Naive thymus-derived CD4-positive, alpha-beta T cell (primary cell): Measurements from ENCODE around the gene FOSL1. TPM values are rescaled to one million over a fixed set of nuclear protein-coding genes. Genes with fewer than 3 reads are reported as not detected.

Experiments
- ATAC-seq: fragments of 150-1000 bp; cut with Tn5 transposase; 2 replicates; pipeline ENCODE4 v1.10.0; 2021; ENCODE audit warnings: mild to moderate bottlenecking, moderate library complexity
- CTCF ChIA-PET: fragments of 350-600 bp; sonication (Branson Sonifier 250); formaldehyde crosslinking; loops from one replicate; lab custom pipeline; 2021; ENCODE audit warnings: antibody characterized with exemption; lab: Charles Lee
- POLR2A ChIA-PET: fragments of 350-600 bp; sonication (Branson Sonifier 250); formaldehyde crosslinking; loops from one replicate; lab custom pipeline; 2021; ENCODE audit warnings: antibody characterized with exemption, inconsistent platforms; lab: Charles Lee
- DNase-seq, 9 donors: peaks; one replicate each; pipeline versions ENCODE4 v3.0.0 to v3.0.0-alpha.2; 2020 to 2022; ENCODE audit warnings: mixed read lengths in 1 of 9
- H3K27ac ChIP-seq: one replicate; pipeline ENCODE4 v1.7.0; 2013; ENCODE audit warnings: mild to moderate bottlenecking, low read depth, low read length, moderate library complexity
- H3K27me3 ChIP-seq, 2 donors: one replicate each; pipeline ENCODE4 v1.7.0; 2013; ENCODE audit warnings: low read length in 2 of 2, mild to moderate bottlenecking in 2 of 2, moderate library complexity in 2 of 2; ENCODE audit not compliant: control insufficient read depth in 2 of 2, insufficient read depth in 2 of 2
- H3K36me3 ChIP-seq, 3 experiments: 1 replicate in 2 of 3; 2 replicates in 1 of 3; pipeline ENCODE4 v1.7.0; 2013; ENCODE audit warnings: low read length in 3 of 3, mild to moderate bottlenecking in 3 of 3, moderate library complexity in 1 of 3; ENCODE audit not compliant: insufficient read depth in 3 of 3, control insufficient read depth in 2 of 3
- H3K4me1 ChIP-seq, 2 donors: one replicate each; pipeline ENCODE4 v1.7.0; 2013; ENCODE audit warnings: low read length in 2 of 2, mild to moderate bottlenecking in 2 of 2, moderate library complexity in 1 of 2; ENCODE audit not compliant: control insufficient read depth in 2 of 2, insufficient read depth in 2 of 2
- H3K4me3 ChIP-seq: 2 replicates; pipeline ENCODE4 v1.7.0; 2013; ENCODE audit warnings: mild to moderate bottlenecking, low read length
- H3K9me3 ChIP-seq, 3 experiments: 1 replicate in 2 of 3; 2 replicates in 1 of 3; pipeline ENCODE4 v1.7.0; 2013; ENCODE audit warnings: low read length in 3 of 3; ENCODE audit not compliant: control insufficient read depth in 2 of 3
- H3K27ac Mint-ChIP-seq, 9 donors: one replicate each; pipeline ENCODE4 v1.8.0; 2020 to 2022; ENCODE audit warnings: mixed read lengths in 9 of 9, mild to moderate bottlenecking in 8 of 9, moderate library complexity in 5 of 9, inconsistent platforms in 2 of 9
- H3K27me3 Mint-ChIP-seq, 5 donors: one replicate each; pipeline ENCODE4 v1.8.0; 2021 to 2022; ENCODE audit warnings: mixed read lengths in 5 of 5, mild to moderate bottlenecking in 1 of 5
- H3K36me3 Mint-ChIP-seq, 5 donors: one replicate each; pipeline ENCODE4 v1.8.0; 2020 to 2022; ENCODE audit warnings: mixed read lengths in 5 of 5, mild to moderate bottlenecking in 3 of 5, inconsistent platforms in 1 of 5
- H3K4me1 Mint-ChIP-seq, 7 donors: one replicate each; pipeline ENCODE4 v1.8.0; 2020 to 2022; ENCODE audit warnings: mixed read lengths in 7 of 7, mild to moderate bottlenecking in 3 of 7, inconsistent platforms in 1 of 7
- H3K4me3 Mint-ChIP-seq, 10 donors: one replicate each; pipeline ENCODE4 v1.8.0; 2020 to 2022; ENCODE audit warnings: mild to moderate bottlenecking in 10 of 10, mixed read lengths in 10 of 10, moderate library complexity in 6 of 10, inconsistent platforms in 2 of 10
- H3K9me3 Mint-ChIP-seq, 11 donors: one replicate each; pipeline ENCODE4 v1.8.0; 2020 to 2022; ENCODE audit warnings: mixed read lengths in 11 of 11, mild to moderate bottlenecking in 4 of 11, inconsistent platforms in 1 of 11, moderate library complexity in 1 of 11
- intact Hi-C, 2 donors: fragments of 100-400 bp; cut with micrococcal nuclease; formaldehyde crosslinking; loops; one replicate each; pipeline ENCODE4 v1.15.1; 2023
- polyA plus RNA-seq, 2 donors: library from polyadenylated mRNA; unstranded; fragments of 300-500 nt; fragmentation: Illumina TruSeq; gene quantifications; one replicate each; pipeline ENCODE4 v1.2.3, GENCODE V29; 2021
- total RNA-seq, 6 experiments: library from RNA in 5 of 6; stranded (reverse) in 5 of 6; gene quantifications; 1 replicate in 5 of 6; 2 replicates in 1 of 6; pipeline ENCODE4 v1.2.3 and lab custom pipeline; 2021 to 2026

FOSL1 gene
- total and polyA plus RNA-seq, 7 experiments from 2014 or later = 2.8 to 25.7 (median 4.0) TPM; not detected in 4

- peaks cover 37 to 45% of the 10 kb centered on the region in 2 donors for H3K4me1 ChIP-seq
- ATAC-seq (peak; percentile 74), DNase-seq (peak; percentile 84 to 95 (median 90))
- peak within 1 kb of the TSS; percentile 84 for H3K4me3 ChIP-seq
- peaks cover 0 to 3% (median 0%) of the 10 kb centered on the region in 11 donors for H3K9me3 Mint-ChIP-seq
- CTCF ChIA-PET = interaction anchor here (0.6 to 9.0 kb wide), 20 partner anchors 9 to 218 kb away, joined by 3 to 159 read pairs (median 4); partner anchors contain the start of genes BANF1, C11orf68, CFL1 and EIF1AD
- peak within 1 kb of the TSS; percentile 88 to 97 (median 93) for H3K4me3 Mint-ChIP-seq
- no peaks in the 10 kb centered on the region for H3K27me3 ChIP-seq
- no peaks in the 10 kb centered on the region for H3K27me3 Mint-ChIP-seq
- peaks cover 0 to 11% (median 0%) of the 10 kb centered on the region in 3 experiments for H3K36me3 ChIP-seq
- POLR2A ChIA-PET = interaction anchor here (0.7 to 12.3 kb wide), 22 partner anchors 9 to 390 kb away, joined by 3 to 316 read pairs (median 16); partner anchors contain the start of genes BANF1, C11orf68, CFL1 and CTSW
- peaks cover 50 to 69% (median 53%) of the 10 kb centered on the region in 7 donors for H3K4me1 Mint-ChIP-seq
- peaks cover 0 to 8% (median 3%) of the 10 kb centered on the region in 5 donors for H3K36me3 Mint-ChIP-seq
- intact Hi-C loops = loop anchor here (1.0 to 2.0 kb wide), 11 partner anchors 15 to 176 kb away; partner anchors contain the start of genes EFEMP2 (in 2 of the 2), SART1 (in 2 of the 2), BANF1 (in 1 of the 2) and C11orf68 (in 1 of the 2)
- H3K27ac ChIP-seq = peak within 1 kb of the TSS; percentile 92
- H3K9me3 ChIP-seq = no peaks in the 10 kb centered on the region
- H3K27ac Mint-ChIP-seq = peak within 1 kb of the TSS; percentile 93 to 99 (median 97)
Measured at GRCh38 chr11:65888163-65888814, 11.9 kb downstream of the FOSL1 start, which contains the start of gene FIBP. Gene FIBP, minus strand, starts transcription at chr11:65888471. Its CDS starts 53 bp downstream, at chr11:65888418.

- Mint-ChIP-seq H3K27ac (peak overlapping the region; percentile 93 to 99 (median 97)), H3K27me3 (no peaks in the 10 kb centered on the region), H3K4me3 (peak overlapping the region; percentile 88 to 97 (median 93)), H3K4me1 (peaks cover 45 to 63% (median 49%) of the 10 kb centered on the region in 7 donors), H3K36me3 (peaks cover 0 to 10% (median 3%) of the 10 kb centered on the region in 5 donors), H3K9me3 (peaks cover 0 to 3% (median 0%) of the 10 kb centered on the region in 11 donors)
- Histone ChIP-seq H3K27ac (peak overlapping the region; percentile 92), H3K36me3 (peaks cover 0 to 17% (median 0%) of the 10 kb centered on the region in 3 experiments), H3K4me3 (peak overlapping the region; percentile 84), H3K4me1 (peaks cover 31 to 41% of the 10 kb centered on the region in 2 donors), H3K27me3 (no peaks in the 10 kb centered on the region), H3K9me3 (no peaks in the 10 kb centered on the region)
- ChIA-PET POLR2A (interaction anchor here (0.7 to 12.3 kb wide), 22 partner anchors 8 to 389 kb away, joined by 3 to 316 read pairs (median 16); partner anchors contain the start of genes BANF1, C11orf68, CFL1 and CTSW), CTCF (interaction anchor here (0.6 to 9.0 kb wide), 21 partner anchors 7 to 176 kb away, joined by 3 to 159 read pairs (median 5); partner anchors contain the start of genes BANF1, C11orf68, CFL1 and EIF1AD)
- intact Hi-C loops = loop anchor here (1.0 to 2.0 kb wide), 11 partner anchors 15 to 175 kb away; partner anchors contain the start of genes EFEMP2 (in 2 of the 2), SART1 (in 2 of the 2), BANF1 (in 1 of the 2) and C11orf68 (in 1 of the 2)
- no peak for DNase-seq
- ATAC-seq = no peak
Measured at GRCh38 chr11:65887723-65888162, 12.4 kb downstream of the FOSL1 start.

- peaks cover 0 to 3% (median 0%) of the 10 kb centered on the region in 11 donors for H3K9me3 Mint-ChIP-seq
Measured at GRCh38 chr11:65886826-65887722, 13.1 kb downstream of the FOSL1 start.

GRCh38 chr11:65885808-65886536 is 14.2 kb downstream of the FOSL1 start:
- H3K36me3 Mint-ChIP-seq = peaks cover 0 to 11% (median 3%) of the 10 kb centered on the region in 5 donors
- H3K4me3 Mint-ChIP-seq = peak overlapping the region in 6 of 10 donors; percentile 88 to 97 (median 92)
- no peaks in the 10 kb centered on the region for H3K27me3 Mint-ChIP-seq
- Histone ChIP-seq H3K9me3 (no peaks in the 10 kb centered on the region), H3K27me3 (no peaks in the 10 kb centered on the region), H3K27ac (no peak overlapping the region), H3K4me3 (no peak overlapping the region), H3K4me1 (peaks cover 26 to 33% of the 10 kb centered on the region in 2 donors), H3K36me3 (peaks cover 0 to 27% (median 0%) of the 10 kb centered on the region in 3 experiments)
- intact Hi-C loops = no loop called here
- peaks cover 35 to 59% (median 42%) of the 10 kb centered on the region in 7 donors for H3K4me1 Mint-ChIP-seq
- ChIA-PET POLR2A (interaction anchor here (0.6 to 12.3 kb wide), 13 partner anchors 12 to 190 kb away, joined by 3 to 316 read pairs (median 4); partner anchors contain the start of genes BANF1, CFL1, DRAP1 and EIF1AD), CTCF (interaction anchor here (0.8 to 9.0 kb wide), 16 partner anchors 9 to 178 kb away, joined by 3 to 159 read pairs (median 8); partner anchors contain the start of genes CFL1, MUS81 and SNX32)
- ATAC-seq = no peak
- H3K27ac Mint-ChIP-seq = peak overlapping the region in 8 of 9 donors; percentile 9 to 99 (median 74)
- peaks cover 0 to 3% (median 0%) of the 10 kb centered on the region in 11 donors for H3K9me3 Mint-ChIP-seq
- peak in 1 of 9 donors; percentile 5 for DNase-seq

More at GRCh38 chr11:65886826-65887722, 13.1 kb downstream of the FOSL1 start:
- H3K4me3 ChIP-seq = no peak overlapping the region
- Mint-ChIP-seq H3K36me3 (peaks cover 0 to 11% (median 3%) of the 10 kb centered on the region in 5 donors), H3K27ac (peak overlapping the region; percentile 93 to 99 (median 97)), H3K4me1 (peaks cover 38 to 58% (median 44%) of the 10 kb centered on the region in 7 donors), H3K4me3 (peak overlapping the region; percentile 88 to 97 (median 93)), H3K27me3 (no peaks in the 10 kb centered on the region)
- H3K9me3 ChIP-seq = no peaks in the 10 kb centered on the region
- peaks cover 24 to 34% of the 10 kb centered on the region in 2 donors for H3K4me1 ChIP-seq
- peaks cover 0 to 24% (median 0%) of the 10 kb centered on the region in 3 experiments for H3K36me3 ChIP-seq
- ChIA-PET CTCF (interaction anchor here (0.6 to 9.0 kb wide), 17 partner anchors 8 to 175 kb away, joined by 3 to 159 read pairs (median 5); partner anchors contain the start of genes C11orf68, CFL1, KAT5 and MUS81), POLR2A (interaction anchor here (0.7 to 12.3 kb wide), 16 partner anchors 7 to 389 kb away, joined by 3 to 316 read pairs (median 9); partner anchors contain the start of genes BANF1, C11orf68, CFL1 and CTSW)
- H3K27ac ChIP-seq = peak overlapping the region; percentile 92
- ATAC-seq (no peak), DNase-seq (peak in 1 of 9 donors; percentile 8)
- intact Hi-C loops = no loop called here
- H3K27me3 ChIP-seq = no peaks in the 10 kb centered on the region

GRCh38 chr11:65885231-65885630 is 15.0 kb downstream of the FOSL1 start:
- POLR2A ChIA-PET = interaction anchor here (0.6 to 12.3 kb wide), 14 partner anchors 11 to 191 kb away, joined by 3 to 316 read pairs (median 4); partner anchors contain the start of genes BANF1, C11orf68, CFL1 and EIF1AD
- Mint-ChIP-seq H3K4me1 (peaks cover 32 to 65% (median 44%) of the 10 kb centered on the region in 7 donors), H3K36me3 (peaks cover 0 to 11% (median 3%) of the 10 kb centered on the region in 5 donors), H3K9me3 (peaks cover 0 to 3% (median 0%) of the 10 kb centered on the region in 11 donors), H3K4me3 (peak overlapping the region in 1 of 10 donors; percentile 53), H3K27me3 (no peaks in the 10 kb centered on the region), H3K27ac (peak overlapping the region in 6 of 9 donors; percentile 49 to 93 (median 82))
- no peaks in the 10 kb centered on the region for H3K9me3 ChIP-seq
- ATAC-seq (no peak), DNase-seq (no peak)
- peaks cover 32 to 39% of the 10 kb centered on the region in 2 donors for H3K4me1 ChIP-seq
- intact Hi-C loops = no loop called here
- peak overlapping the region; percentile 9 for H3K27ac ChIP-seq
- no peaks in the 10 kb centered on the region for H3K27me3 ChIP-seq
- peaks cover 0 to 27% (median 0%) of the 10 kb centered on the region in 3 experiments for H3K36me3 ChIP-seq
- CTCF ChIA-PET = interaction anchor here (0.6 to 9.0 kb wide), 25 partner anchors 10 to 177 kb away, joined by 3 to 159 read pairs (median 6); partner anchors contain the start of genes AP5B1, CFL1, KAT5 and MUS81
- H3K4me3 ChIP-seq = no peak overlapping the region
